ENCODE results near the gene PTTG2.

- TF ChIP-seq CTCF (IDR thresholded peaks at IDR 0.05; ENCODE audit: low read depth, low read length, poor library complexity, severe bottlenecking) (no peak), EZH2phosphoT487 (IDR thresholded peaks at IDR 0.05; ENCODE audit: borderline replicate concordance, low read length) (no peak)
Measured at GRCh38 chr4:38003628-38004027, 43.4 kb downstream of the PTTG2 start.

Measured in DOHH2 (cell line).